GM12873 (cell line): ENCODE measurements around the gene STAG3.

Source experiments
- TF ChIP-seq, protein P1 (sequence below): IDR thresholded peaks from 2 replicates; pipeline ENCODE4 v1.5.1; 2012; ENCODE audit warnings: low read depth, mild to moderate bottlenecking, moderate library complexity, low read length, control low read depth; ENCODE audit not compliant: insufficient read depth; ENCODE audit errors: missing control alignments

The STAG3 gene

GRCh38 chr7:100247152-100247757, 69.5 kb downstream of the STAG3 start:
- TF ChIP-seq, protein P1, sequence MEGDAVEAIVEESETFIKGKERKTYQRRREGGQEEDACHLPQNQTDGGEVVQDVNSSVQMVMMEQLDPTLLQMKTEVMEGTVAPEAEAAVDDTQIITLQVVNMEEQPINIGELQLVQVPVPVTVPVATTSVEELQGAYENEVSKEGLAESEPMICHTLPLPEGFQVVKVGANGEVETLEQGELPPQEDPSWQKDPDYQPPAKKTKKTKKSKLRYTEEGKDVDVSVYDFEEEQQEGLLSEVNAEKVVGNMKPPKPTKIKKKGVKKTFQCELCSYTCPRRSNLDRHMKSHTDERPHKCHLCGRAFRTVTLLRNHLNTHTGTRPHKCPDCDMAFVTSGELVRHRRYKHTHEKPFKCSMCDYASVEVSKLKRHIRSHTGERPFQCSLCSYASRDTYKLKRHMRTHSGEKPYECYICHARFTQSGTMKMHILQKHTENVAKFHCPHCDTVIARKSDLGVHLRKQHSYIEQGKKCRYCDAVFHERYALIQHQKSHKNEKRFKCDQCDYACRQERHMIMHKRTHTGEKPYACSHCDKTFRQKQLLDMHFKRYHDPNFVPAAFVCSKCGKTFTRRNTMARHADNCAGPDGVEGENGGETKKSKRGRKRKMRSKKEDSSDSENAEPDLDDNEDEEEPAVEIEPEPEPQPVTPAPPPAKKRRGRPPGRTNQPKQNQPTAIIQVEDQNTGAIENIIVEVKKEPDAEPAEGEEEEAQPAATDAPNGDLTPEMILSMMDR = no peak

- TF ChIP-seq, protein P1 = no peak
These were observed 70.8 kb downstream of the STAG3 start for GRCh38 chr7:100248483-100248882.

DNA sequence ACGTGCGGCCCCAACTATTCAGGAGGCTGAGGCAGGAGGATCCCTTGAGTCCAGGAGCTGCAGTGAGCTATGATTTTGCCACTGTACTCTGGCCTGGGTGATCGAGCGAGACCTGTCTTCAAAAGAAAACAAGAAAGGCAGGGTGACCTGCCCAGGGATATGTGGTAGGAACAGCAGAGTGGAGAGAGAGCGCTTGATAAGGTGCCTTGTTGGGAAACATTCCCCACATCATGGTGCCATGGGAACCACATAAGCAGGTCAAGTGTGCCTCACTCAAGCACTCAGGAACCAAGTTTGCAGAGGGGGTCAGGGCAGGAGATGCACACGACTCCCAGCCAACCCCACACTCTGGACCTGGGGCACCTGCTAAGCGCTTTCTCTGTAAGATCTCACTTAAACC, 79.3 kb downstream of the STAG3 start:
- TF ChIP-seq, protein P1 = no peak
